Adipose tissue (tissue), 3 donors: ENCODE results near the gene CELF2. TPM values are rescaled to one million over a fixed set of nuclear protein-coding genes. Genes with fewer than 3 reads are reported as not detected.

Experiments used
- H3K27ac ChIP-seq: one replicate; pipeline ENCODE4 v1.5.1; 2013; ENCODE audit warnings: low read depth, low read length
- WGBS, 3 donors: extraction: QIAGEN DNeasy Blood & Tissue Kit; methylation state at CpG; one replicate each; pipeline ENCODE4 v1.1.7; 2013; 5-methylcytosine and 5-hydroxymethylcytosine counted together
- polyA plus RNA-seq, 3 donors: library from polyadenylated mRNA; stranded (reverse); fragments of 200-250 nt; gene quantifications; one replicate each; pipeline ENCODE4 v1.2.3, GENCODE V29; 2013
- donor health status: healthy with polysubstance abuse.
- donor health status: Bipolar disorder and iron deficiency.
- donor health status: healthy.

The CELF2 gene
- polyA plus RNA-seq, 3 donors = 3.5 to 26.7 (median 26.0) TPM

DNA sequence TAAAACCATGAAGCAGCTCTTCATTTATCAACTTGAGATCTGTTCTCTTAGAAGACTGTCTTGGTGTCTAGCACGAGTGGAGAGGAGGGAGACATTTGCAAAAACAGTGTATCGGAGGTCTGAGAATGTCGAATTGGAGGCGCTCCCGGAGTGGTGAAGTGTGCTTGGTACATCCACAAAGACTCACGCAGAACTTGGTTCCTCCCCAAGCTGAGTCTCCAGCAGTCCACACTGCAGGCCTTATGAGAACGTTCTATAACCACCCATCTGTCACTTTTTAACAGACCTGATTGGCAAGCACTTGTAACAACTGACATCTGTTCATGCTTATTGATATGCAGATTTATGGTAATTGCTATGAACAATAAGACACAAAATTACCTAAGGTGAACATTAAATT is 261.6 kb downstream of the CELF2 start:
- WGBS, 3 donors = 77 to 93% (median 88%) methylated on average over 7 of the region's 7 CpGs
- no peak overlapping the region for H3K27ac ChIP-seq

DNA sequence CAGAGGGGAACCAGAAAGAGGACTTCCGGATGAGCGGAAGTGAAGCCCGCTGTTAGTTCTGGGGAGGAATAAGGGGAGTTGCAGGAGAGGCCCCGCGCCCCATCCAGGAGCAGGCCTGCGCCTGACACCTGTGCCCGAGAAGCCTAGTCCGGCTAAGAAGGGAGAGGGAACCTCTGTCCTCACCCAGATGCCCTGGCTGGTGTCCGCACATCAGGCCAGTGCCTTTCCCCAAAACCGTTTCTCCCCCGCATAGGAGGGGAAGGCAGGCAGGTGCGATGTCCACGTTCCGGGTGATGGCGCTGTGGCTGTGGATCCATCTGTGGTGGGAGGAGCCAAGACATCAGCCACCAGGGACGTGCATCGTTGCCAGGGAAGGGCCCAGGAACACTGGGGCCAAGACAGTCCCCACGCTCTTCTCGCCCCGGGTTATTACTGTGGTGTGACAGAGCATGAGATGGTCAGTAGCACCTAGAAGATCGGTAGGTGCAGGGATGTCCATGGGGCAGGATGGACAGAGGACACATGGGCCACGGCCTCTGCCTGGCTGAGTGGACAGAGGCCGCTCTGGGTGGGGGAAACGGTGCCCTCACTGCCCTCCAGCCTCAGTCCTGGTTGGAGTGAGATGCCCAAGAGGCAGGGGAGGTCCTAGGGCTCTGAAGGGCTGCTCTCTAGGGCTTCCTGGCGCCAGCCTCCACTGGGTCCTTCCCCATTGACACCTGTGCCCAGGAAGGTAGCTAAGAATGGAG is 262.7 kb downstream of the CELF2 start:
- WGBS, 3 donors = 87 to 97% (median 93%) methylated on average over 22 to 25 of the region's 25 CpGs
- no peak overlapping the region for H3K27ac ChIP-seq

DNA sequence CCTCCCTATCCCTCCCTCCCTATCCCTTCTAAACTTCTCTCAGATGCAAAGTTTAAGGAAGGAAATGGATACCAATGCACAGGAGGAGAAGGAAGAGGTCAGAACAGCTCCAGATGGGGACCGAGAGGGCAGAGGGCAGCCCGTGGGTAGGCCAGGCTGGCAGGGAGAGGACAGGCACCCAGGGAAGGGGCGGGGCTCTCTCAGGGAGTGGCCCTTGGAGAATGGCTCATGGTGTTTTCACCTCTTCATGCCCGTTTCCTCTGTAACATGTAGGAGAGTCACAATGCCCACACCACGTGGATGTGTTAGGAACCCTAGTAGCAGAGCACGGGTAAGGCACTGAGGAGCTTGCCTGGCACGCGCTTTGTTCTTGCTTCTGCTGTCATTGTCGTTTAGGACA is 264.5 kb downstream of the CELF2 start:
- WGBS, 3 donors = 72 to 78% (median 73%) methylated on average over 9 of the region's 9 CpGs
- no peak overlapping the region for H3K27ac ChIP-seq

DNA sequence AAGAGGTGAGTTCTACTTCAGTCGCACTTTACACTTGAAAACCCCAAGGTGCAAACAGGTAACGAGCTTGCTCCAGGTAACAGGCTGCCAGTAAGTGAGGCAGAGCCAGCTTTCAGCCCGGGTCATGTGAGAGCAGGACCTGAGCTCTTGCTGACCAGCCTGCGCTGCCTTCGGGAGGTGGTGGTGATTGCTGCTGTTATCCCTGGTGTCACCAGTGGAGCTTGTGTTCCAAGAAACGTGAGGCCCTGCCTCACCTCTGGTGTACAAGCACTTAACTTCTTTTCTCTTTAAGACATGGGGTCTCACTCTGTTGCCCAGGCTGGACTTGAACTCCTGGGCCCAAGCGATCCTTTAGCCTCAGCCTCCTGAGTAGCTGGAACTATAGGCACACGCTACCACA is 265.0 kb downstream of the CELF2 start:
- 78 to 97% (median 96%) methylated on average over 8 of the region's 8 CpGs for WGBS, 3 donors
- no peak overlapping the region for H3K27ac ChIP-seq

DNA sequence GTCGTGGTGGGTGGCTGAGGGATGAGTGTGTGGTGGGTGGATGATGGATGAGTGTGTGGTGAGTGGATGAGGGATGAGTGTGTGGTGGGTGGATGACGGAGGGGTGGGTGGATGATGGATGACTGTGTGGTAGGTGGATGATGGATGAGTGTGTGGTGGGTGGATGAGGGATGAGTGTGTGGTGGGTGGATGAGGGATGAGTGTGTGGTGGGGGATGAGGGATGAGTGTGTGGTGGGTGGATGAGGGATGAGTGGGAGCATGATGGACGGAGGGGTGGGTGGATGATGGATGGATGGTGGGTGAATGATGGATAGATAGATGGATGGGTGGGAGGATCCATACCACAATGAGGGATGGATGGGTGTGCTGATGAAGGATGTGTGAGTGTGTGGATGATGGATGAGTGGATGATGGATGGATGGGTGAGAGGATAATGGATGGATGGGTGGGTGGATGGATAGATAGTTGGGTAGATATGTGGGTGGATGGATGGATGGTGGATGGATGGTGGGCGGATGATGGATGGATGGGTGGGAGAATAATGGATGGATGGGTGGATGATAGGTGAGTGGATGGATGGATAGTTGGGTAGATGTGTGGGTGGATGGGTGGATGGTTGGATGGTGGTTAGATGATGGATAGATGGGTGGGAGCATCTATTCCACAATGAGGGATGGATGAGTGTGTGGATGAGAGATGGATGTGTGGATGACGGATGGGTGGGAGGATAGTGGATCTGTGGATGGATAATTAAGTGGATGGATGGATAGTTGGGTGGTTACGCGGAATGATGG is 266.8 kb downstream of the CELF2 start:
- 91 to 98% (median 96%) methylated on average over 6 of the region's 7 CpGs for WGBS, 3 donors

DNA sequence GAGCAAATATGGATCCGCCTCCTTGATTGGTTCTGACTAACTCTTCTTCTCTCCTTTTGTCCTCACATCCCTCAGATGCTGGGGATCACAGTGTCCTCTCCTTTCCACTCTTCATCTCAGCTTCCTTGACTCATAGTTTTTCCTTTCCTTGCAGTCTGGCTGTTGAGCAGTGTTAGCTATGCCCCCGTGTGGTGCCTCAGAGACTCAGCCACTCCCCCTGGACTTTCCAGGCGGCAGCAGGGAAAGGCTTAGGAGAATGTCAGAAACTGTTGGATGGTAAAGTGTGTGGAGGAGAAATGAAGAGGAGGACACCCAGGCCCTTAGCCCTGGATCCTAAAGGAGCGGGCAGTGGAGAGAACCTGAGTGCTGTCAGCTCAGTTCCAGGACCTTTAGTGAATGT is 267.5 kb downstream of the CELF2 start:
- WGBS, 3 donors = 66 to 87% (median 84%) methylated on average over 4 of the region's 4 CpGs
- H3K27ac ChIP-seq = no peak overlapping the region

More for the DNA sequence above, 266.8 kb downstream of the CELF2 start:
- H3K27ac ChIP-seq = no peak overlapping the region

DNA sequence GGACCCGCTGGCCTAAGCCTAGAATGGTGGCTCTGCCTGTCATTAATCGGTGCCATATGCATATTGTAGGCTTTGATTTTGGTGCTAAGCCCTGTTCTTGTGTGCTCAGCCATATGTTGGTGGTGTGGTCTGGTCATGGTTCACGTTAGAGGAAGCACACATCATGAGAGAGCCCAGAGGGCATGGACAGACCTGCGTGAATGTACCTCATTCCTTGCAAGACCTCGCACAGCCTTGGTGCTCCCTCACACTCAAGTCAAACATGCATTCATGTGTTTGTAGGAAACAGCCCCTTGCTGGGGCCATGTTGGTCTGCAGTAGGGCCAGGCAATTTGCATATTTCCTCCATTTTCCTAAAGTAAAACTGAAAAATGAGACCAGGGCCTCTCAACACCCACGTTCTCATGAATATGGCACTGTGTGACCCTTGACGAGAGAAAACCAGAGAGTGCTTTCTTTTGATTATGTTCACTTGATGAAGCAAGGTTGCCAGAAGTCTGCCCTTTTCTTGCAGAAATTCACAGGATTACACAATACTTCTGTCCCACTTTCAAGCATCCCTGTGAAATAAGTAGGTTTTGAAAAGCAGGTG is 268.7 kb downstream of the CELF2 start:
- 73 to 84% (median 79%) methylated on average over 7 of the region's 7 CpGs for WGBS, 3 donors
- H3K27ac ChIP-seq = no peak overlapping the region

DNA sequence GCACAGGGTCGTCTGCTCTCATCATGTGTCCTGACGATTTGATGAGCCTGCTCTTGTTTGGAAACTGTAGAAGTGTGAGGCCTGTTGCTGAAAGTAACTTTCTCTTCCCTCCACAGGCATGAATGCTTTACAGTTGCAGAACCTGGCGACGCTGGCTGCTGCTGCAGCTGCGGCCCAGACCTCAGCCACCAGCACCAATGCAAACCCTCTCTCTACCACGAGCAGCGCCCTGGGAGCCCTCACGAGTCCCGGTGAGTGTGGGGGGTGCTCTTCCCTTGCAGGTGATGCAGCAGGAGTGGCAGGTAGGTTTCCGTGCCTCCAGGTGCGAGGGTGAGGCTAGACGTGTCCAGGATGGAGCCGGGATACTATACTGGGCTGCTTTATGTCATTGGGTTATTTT is 270.6 kb downstream of the CELF2 start:
- WGBS, 3 donors = 67 to 94% (median 93%) methylated on average over 13 of the region's 13 CpGs
- no peak overlapping the region for H3K27ac ChIP-seq

DNA sequence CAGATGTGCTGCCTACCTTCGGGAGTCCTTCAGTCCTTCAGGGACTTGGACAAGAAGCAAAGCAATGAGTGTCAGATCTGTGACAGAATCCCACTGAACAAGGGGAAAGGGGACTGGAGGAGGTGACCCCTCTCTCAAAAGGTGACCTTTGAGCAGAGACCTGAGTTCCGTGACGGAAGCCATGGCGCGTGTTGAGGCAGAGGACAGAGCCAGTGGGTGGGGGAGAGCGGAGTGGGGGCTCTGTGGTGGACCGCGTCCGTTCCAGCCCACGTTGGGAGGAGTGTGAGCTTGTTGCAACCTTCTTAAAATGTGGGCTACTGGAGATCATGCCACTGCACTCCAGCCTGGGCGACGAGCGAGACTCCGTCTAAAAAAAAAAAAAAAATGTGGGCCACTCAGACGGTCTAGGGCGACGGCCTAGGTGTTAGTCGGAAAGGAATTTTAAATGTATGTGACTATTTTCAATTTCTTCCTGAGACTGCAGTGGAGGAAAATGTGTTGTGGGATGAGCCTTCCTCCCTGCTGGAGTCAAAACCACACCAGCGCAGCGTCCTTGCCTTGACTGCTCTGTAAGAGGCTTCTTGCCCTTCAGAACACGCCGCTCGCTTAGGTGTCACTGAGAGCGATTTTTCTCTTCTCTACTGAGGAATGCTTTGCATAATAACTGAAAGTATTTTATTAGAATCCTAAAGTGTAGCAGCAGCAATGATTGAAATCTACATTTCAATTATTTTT is 272.7 kb downstream of the CELF2 start:
- no peak overlapping the region for H3K27ac ChIP-seq
- 90 to 97% (median 96%) methylated on average over 24 of the region's 24 CpGs for WGBS, 3 donors

DNA sequence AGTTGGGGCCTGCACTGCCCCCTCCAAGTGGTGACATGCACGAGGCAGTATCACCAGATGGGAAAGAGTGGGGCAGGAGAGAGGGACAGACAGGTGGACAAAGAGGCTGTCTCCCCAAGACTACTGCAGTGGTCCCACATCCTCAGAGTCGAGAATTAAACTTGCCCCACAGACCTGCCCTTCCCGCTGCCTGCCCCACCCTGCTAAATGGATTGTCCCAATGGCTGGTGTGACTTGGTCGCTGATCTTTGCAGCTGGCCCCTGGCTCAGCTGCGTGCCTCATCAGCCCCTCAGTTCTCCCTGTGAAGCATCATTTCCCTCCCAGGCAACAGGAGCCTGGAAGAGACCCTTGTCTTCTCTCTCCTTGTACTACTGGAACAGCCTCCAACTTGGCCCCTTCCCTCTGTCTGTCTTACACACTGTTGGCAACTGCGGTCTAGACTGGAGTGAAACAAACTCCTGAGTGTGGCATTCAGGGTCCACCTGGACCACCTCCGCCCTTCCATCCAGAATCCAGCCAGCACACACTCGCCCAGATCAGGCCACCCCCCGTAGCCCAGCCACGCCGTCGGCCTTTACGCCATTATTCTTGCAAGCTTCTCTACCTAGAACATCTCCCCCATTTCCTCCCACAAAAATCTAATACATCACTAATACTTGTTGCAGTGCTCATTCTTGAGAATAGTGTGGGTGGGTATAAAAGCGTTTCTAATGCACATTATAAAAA is 275.1 kb downstream of the CELF2 start:
- no peak overlapping the region for H3K27ac ChIP-seq
- WGBS, 3 donors = 88 to 96% (median 89%) methylated on average over 14 of the region's 14 CpGs

DNA sequence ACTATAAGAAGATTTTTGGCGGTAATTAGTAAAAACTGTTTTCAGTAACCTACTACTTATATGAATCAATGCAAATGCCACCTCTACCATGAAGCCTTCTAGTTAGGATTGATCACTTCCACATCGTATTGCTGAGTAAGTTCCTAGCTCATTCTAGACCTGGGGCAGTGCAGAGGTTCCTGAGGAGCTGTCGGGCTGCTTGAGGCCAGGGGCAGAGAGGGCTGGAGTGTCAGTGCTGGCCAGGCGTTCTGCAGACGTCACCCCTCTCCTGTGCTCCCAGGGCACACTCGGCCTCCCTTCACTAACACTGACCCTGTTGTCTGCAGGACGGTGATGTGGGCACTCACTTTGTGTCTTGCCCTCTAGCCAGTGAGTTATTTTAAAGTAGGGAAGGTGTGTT is 275.7 kb downstream of the CELF2 start:
- WGBS, 3 donors = 83 to 94% (median 93%) methylated on average over 7 of the region's 7 CpGs
- no peak overlapping the region for H3K27ac ChIP-seq

DNA sequence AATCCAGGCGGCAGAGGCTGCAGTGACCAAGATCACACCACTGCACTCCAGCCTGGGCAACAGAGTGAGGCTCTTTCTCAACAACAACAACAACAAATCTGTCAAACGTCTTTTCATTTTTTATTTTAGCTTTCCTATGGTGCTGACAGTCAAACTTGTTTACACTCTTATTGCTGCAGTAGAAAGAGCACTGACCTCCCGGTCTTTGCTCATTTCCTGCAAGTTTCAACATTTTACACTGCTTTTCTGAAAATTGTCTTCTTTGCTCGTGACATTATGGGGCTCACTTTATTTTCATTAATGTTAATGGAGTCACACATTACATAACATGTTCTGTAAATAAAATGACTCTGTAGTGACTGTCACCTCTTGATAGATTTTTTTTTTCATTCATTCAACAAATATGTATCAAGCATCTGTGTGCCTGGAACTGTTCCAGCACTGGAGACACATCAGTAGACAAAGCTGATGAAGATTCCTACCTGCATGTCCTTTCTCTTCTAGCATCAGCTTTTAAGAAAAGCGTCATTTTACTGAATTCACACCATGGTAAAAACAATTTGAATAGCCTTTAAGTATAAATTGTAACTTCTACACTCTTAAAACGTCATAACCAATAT is 277.3 kb downstream of the CELF2 start:
- H3K27ac ChIP-seq = no peak overlapping the region
- WGBS, 3 donors = 59 to 74% (median 70%) methylated on average over 6 of the region's 6 CpGs

DNA sequence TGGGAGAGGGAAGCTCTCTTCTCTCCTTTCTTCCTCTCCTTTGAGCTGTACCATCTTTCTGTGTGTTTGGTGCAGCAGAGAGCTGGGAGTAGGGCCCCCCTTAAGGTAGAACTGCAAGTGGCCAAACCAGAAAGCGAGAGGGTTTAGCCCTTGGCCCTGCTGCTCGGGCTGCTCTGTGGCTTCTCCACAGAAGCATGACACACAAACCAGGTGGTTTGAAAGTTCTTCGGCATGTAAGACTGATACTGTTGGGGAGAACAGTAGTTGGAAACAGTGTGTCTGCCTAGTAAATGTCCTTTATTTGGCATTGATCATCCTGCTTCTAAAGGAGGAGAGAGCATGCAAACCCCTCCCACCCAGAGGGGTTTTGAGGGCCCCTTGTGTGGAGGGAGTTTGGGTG is 277.8 kb downstream of the CELF2 start:
- 66 to 96% (median 71%) methylated on average over 3 of the region's 3 CpGs for WGBS, 3 donors
- H3K27ac ChIP-seq = no peak overlapping the region

DNA sequence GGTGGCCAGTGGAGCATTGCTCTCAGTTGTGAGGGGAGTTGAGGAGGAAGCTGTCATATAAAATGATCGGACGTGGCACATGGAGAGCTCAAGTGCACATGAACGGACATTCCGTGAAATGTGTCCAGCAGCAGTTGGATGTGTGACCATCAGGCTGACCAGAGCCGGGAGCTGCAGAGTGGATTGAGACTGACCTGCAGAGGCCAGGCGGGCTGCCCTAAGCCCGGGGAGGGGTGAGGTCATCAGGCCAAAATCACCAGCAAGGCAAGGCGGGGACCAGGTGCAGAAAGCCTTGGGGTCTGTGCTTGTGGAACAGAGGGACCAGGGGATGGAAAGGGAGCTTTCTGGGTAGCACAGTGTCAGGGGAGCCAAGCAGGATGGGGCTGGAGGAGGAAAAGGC is 279.5 kb downstream of the CELF2 start:
- H3K27ac ChIP-seq = no peak overlapping the region
- 86 to 95% (median 95%) methylated on average over 8 of the region's 8 CpGs for WGBS, 3 donors

DNA sequence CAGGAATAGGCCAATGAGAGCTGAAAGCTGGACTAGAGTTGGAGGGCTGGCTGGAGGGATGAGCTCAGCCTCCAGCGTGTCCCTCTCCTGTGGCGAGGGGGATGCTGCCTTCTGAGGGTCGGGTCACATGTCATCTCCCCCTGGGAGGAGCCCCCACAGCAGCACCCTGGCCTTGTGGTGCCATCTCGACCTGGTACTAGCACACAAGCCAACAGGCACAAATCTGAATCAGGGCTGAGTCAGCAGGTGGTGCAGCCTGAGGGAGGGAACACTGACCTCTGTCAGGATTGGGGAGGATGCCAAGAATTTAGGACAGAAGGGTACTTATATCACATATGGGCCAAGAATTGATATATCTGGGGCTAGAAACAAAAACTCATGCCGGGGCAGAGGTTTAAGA is 280.4 kb downstream of the CELF2 start:
- no peak overlapping the region for H3K27ac ChIP-seq
- 75 to 88% (median 85%) methylated on average over 5 of the region's 5 CpGs for WGBS, 3 donors

DNA sequence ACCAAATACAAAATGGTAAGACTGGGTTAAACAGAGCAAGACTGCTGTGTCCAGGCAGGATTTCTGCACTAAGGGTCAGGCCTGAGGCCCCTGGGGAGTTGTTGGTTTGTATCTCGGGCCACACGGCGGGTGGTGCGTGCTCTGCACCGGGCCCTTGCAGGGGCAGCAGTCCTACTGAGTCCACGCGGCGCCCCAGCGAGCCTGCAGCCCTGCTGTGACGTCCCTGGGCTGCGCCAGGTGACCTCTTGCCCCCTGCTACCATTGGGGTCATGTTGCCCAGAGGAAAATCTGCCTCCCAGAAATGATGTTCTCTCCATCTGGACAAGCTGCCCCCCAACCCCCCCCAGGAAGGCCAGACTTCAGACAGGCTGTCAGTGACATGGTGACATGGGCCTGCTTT is 281.5 kb downstream of the CELF2 start:
- WGBS, 3 donors = 79 to 91% (median 88%) methylated on average over 11 of the region's 11 CpGs
- no peak overlapping the region for H3K27ac ChIP-seq

DNA sequence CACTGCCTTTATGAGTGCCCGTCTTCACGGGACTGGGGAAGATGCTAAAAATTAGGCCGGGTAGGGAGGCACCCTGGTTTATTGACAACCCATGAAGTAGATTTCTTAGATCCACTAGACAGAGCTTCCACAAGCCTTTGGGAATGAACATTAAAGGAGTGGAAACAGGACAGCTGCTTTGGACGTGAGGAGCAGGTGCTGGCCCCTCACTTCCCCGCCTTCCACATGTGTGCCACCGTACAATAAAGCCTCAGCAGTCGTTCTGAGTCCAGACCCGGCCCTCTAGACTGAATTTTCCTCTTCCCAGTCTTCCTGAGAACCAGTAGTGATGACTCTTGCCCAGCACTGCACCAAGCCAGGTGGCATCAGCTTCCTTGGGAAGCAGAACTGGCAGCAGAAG is 282.4 kb downstream of the CELF2 start:
- WGBS, 3 donors = 79 to 96% (median 93%) methylated on average over 8 of the region's 8 CpGs

DNA sequence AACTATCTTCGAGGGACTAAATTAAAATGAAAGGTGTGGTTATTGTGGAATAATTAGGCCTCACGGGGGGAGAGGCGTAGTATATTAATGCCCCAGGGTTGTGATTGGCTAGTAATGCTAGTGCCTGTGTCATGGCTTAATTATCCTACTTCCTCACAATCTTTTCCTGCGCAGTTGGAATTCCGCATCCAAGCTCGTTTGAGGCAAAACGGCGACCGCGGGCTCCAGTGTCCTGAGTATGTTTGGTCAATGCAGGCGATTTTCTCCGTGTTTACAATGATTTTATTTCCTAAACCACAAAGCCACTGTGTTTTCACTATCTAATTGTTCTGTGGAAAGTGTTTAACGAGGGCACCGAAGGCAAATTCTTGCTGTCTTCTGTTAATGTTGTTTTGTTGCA is 282.9 kb downstream of the CELF2 start:
- WGBS, 3 donors = 83 to 86% (median 83%) methylated on average over 14 of the region's 14 CpGs
- no peak overlapping the region for H3K27ac ChIP-seq

More for the DNA sequence above, 282.4 kb downstream of the CELF2 start:
- H3K27ac ChIP-seq = no peak overlapping the region
